H9 (cell line): Measurements from ENCODE around the gene ANXA3. TPM values are rescaled to one million over a fixed set of nuclear protein-coding genes. Genes with fewer than 3 reads are reported as not detected.
"Not testable (repeated sequence)": the region's sequence is repeated elsewhere in the genome, so short reads cannot be mapped to it uniquely, and the experiment has no call there.

Source experiments
- DNase-seq: peaks from one replicate; pipeline ENCODE4 v3.0.0-alpha.2; 2017
- H2AFZ ChIP-seq: one replicate; pipeline ENCODE4 v1.6.1; 2013; ENCODE audit warnings: mild to moderate bottlenecking, low read length, control low read depth, moderate library complexity
- H2AK5ac ChIP-seq: 2 replicates; pipeline ENCODE4 v1.6.1; 2013; ENCODE audit warnings: low read length, control low read depth, mixed read lengths; ENCODE audit not compliant: insufficient read length
- H2BK120ac ChIP-seq: one replicate; pipeline ENCODE4 v1.6.1; 2013; ENCODE audit warnings: low read depth, mild to moderate bottlenecking, low read length, control low read depth, inconsistent platforms; ENCODE audit not compliant: poor library complexity, severe bottlenecking
- H2BK12ac ChIP-seq: 2 replicates; pipeline ENCODE4 v1.6.1; 2013; ENCODE audit warnings: low read length, control low read depth, mixed read lengths, low read depth; ENCODE audit not compliant: insufficient read length
- H2BK15ac ChIP-seq: 2 replicates; pipeline ENCODE4 v1.6.1; 2013; ENCODE audit warnings: low read depth, low read length, control low read depth
- H2BK20ac ChIP-seq: one replicate; pipeline ENCODE4 v1.6.1; 2013; ENCODE audit warnings: low read depth, mild to moderate bottlenecking, low read length, control low read depth, inconsistent platforms; ENCODE audit not compliant: poor library complexity, severe bottlenecking
- H2BK5ac ChIP-seq: 2 replicates; pipeline ENCODE4 v1.6.1; 2013; ENCODE audit warnings: low read length, control low read depth, mixed read lengths; ENCODE audit not compliant: insufficient read length
- H3K14ac ChIP-seq: 2 replicates; pipeline ENCODE4 v1.6.1; 2013; ENCODE audit warnings: low read length, control low read depth; ENCODE audit not compliant: insufficient read depth
- H3K18ac ChIP-seq: 2 replicates; pipeline ENCODE4 v1.6.1; 2013; ENCODE audit warnings: low read depth, mild to moderate bottlenecking, mixed read lengths, low read length, control low read depth; ENCODE audit not compliant: insufficient read length
- H3K23ac ChIP-seq: 2 replicates; pipeline ENCODE4 v1.6.1; 2013; ENCODE audit warnings: low read length, control low read depth, mixed read lengths, low read depth; ENCODE audit not compliant: insufficient read length
- H3K23me2 ChIP-seq: 2 replicates; pipeline ENCODE4 v1.6.1; 2013; ENCODE audit warnings: low read depth, mild to moderate bottlenecking, mixed read lengths, low read length, control low read depth; ENCODE audit not compliant: insufficient read length, poor library complexity, severe bottlenecking
- H3K27ac ChIP-seq: 2 replicates; pipeline ENCODE4 v1.5.1; 2013; ENCODE audit warnings: low read length, control low read depth, mixed read lengths, low read depth; ENCODE audit not compliant: insufficient read length
- H3K27me3 ChIP-seq: 2 replicates; pipeline ENCODE4 v1.6.1; 2013; ENCODE audit warnings: low read length, control low read depth, inconsistent platforms; ENCODE audit not compliant: insufficient read depth
- H3K4ac ChIP-seq: 2 replicates; pipeline ENCODE4 v1.6.1; 2013; ENCODE audit warnings: low read depth, mild to moderate bottlenecking, control low read depth, inconsistent platforms, low read length, moderate library complexity
- H3K4me1 ChIP-seq: 2 replicates; pipeline ENCODE4 v1.6.1; 2013; ENCODE audit warnings: low read length, control low read depth, inconsistent platforms; ENCODE audit not compliant: insufficient read depth
- H3K4me2 ChIP-seq: 2 replicates; pipeline ENCODE4 v1.6.1; 2013; ENCODE audit warnings: low read length, control low read depth, mixed read lengths; ENCODE audit not compliant: insufficient read length, insufficient read depth
- H3K56ac ChIP-seq: 2 replicates; pipeline ENCODE4 v1.6.1; 2013; ENCODE audit warnings: low read depth, mild to moderate bottlenecking, mixed read lengths, low read length, control low read depth; ENCODE audit not compliant: insufficient read length
- H3K79me1 ChIP-seq: 2 replicates; pipeline ENCODE4 v1.6.1; 2013; ENCODE audit warnings: low read depth, mild to moderate bottlenecking, moderate library complexity, low read length, control low read depth, inconsistent platforms; ENCODE audit not compliant: insufficient read depth, poor library complexity, severe bottlenecking
- H3K79me2 ChIP-seq: 2 replicates; pipeline ENCODE4 v1.6.1; 2013; ENCODE audit warnings: low read length, control low read depth, inconsistent platforms; ENCODE audit not compliant: insufficient read depth
- H3K9ac ChIP-seq: 2 replicates; pipeline ENCODE4 v1.6.1; 2013; ENCODE audit warnings: low read length, control low read depth, mixed read lengths; ENCODE audit not compliant: insufficient read length; ENCODE audit errors: extremely low read depth
- H3K9me3 ChIP-seq: one replicate; pipeline ENCODE4 v1.6.1; 2013; ENCODE audit warnings: low read depth, low read length, inconsistent platforms; ENCODE audit not compliant: control insufficient read depth
- H3T11ph ChIP-seq: one replicate; pipeline ENCODE4 v1.6.1; 2013; ENCODE audit warnings: mild to moderate bottlenecking, low read length, control low read depth, inconsistent platforms
- H4K20me1 ChIP-seq: one replicate; pipeline ENCODE4 v1.6.1; 2013; ENCODE audit not compliant: control insufficient read depth, insufficient read length, insufficient read depth
- H4K5ac ChIP-seq: 2 replicates; pipeline ENCODE4 v1.6.1; 2013; ENCODE audit warnings: low read depth, mild to moderate bottlenecking, mixed read lengths, low read length, control low read depth; ENCODE audit not compliant: insufficient read length
- H4K8ac ChIP-seq: replicated peaks from 2 replicates; pipeline ENCODE4 v1.6.1; 2013; ENCODE audit warnings: low read length, control low read depth, mixed read lengths, low read depth; ENCODE audit not compliant: insufficient read length
- H4K91ac ChIP-seq: 2 replicates; pipeline ENCODE4 v1.6.1; 2013; ENCODE audit warnings: low read depth, mild to moderate bottlenecking, moderate library complexity, mixed read lengths, low read length, control low read depth; ENCODE audit not compliant: insufficient read length
- H3K27ac Mint-ChIP-seq, 3 experiments: 2 replicates in 2 of 3; 3 replicates in 1 of 3; pipeline ENCODE4 v1.8.0; 2020 to 2021; ENCODE audit warnings: mixed read lengths in 3 of 3, mild to moderate bottlenecking in 1 of 3, moderate library complexity in 1 of 3
- H3K27me3 Mint-ChIP-seq: 2 replicates; pipeline ENCODE4 v1.8.0; 2021; ENCODE audit warnings: low read depth, mild to moderate bottlenecking, moderate library complexity, mixed read lengths
- H3K36me3 Mint-ChIP-seq, 3 experiments: 2 replicates in 2 of 3; 3 replicates in 1 of 3; pipeline ENCODE4 v1.8.0; 2020 to 2021; ENCODE audit warnings: low read depth in 3 of 3, mixed read lengths in 3 of 3; ENCODE audit not compliant: insufficient read depth in 1 of 3
- H3K4me1 Mint-ChIP-seq, 2 experiments: 2 replicates each; pipeline ENCODE4 v1.8.0; 2020; ENCODE audit warnings: mixed read lengths in 2 of 2
- H3K4me3 Mint-ChIP-seq, 2 experiments: 2 replicates in 1 of 2; 3 replicates in 1 of 2; pipeline ENCODE4 v1.8.0; 2020 to 2021; ENCODE audit warnings: mild to moderate bottlenecking in 2 of 2, mixed read lengths in 2 of 2, moderate library complexity in 1 of 2
- H3K9me3 Mint-ChIP-seq, 2 experiments: 2 replicates in 1 of 2; 3 replicates in 1 of 2; pipeline ENCODE4 v1.8.0; 2020; ENCODE audit warnings: mild to moderate bottlenecking in 2 of 2, mixed read lengths in 2 of 2, moderate library complexity in 1 of 2
- CTCF ChIP-seq: fragments of 200-600 bp; sonication (generic); conservative IDR thresholded peaks from 3 replicates; pipeline ENCODE4 v1.8.0; 2021; ENCODE audit warnings: antibody characterized with exemption, mild to moderate bottlenecking
- WGBS: extraction: QIAGEN DNeasy Blood & Tissue Kit; methylation state at CpG from one replicate; pipeline ENCODE4 v1.1.7; 2013; ENCODE audit warnings: missing lambda C conversion rate, low lambda C conversion rate, mixed read lengths; ENCODE audit not compliant: insufficient read length; ENCODE audit errors: extremely low coverage; 5-methylcytosine and 5-hydroxymethylcytosine counted together
- total RNA-seq: library from RNA; stranded (reverse); gene quantifications from 2 replicates; pipeline ENCODE4 v1.2.1, GENCODE V29; 2021

The ANXA3 gene
- total RNA-seq, 1 experiment from 2014 or later = 20.6 TPM

GRCh38 chr4:78545275-78546246 is 6.0 kb upstream of the ANXA3 start:
- H3K4me2 ChIP-seq = no peak overlapping the region
- H2BK20ac ChIP-seq = no peak overlapping the region
- Mint-ChIP-seq H3K9me3 (peaks cover 6 to 12% of the 10 kb centered on the region in 2 experiments; a peak in 3 of 5 replicates), H3K4me3 (no peak overlapping the region), H3K36me3 (peaks cover 4 to 16% (median 5%) of the 10 kb centered on the region in 3 experiments; a peak in 6 of 7 replicates), H3K4me1 (peaks cover 13 to 17% of the 10 kb centered on the region in 2 experiments), H3K27me3 (peaks cover 14% of the 10 kb centered on the region), H3K27ac (no peak overlapping the region)
- H2BK12ac ChIP-seq = no peak overlapping the region
- H4K20me1 ChIP-seq = no peaks in the 10 kb centered on the region
- no CpG with 5 or more reads among the region's 5 CpGs for WGBS
- H2BK5ac ChIP-seq = no peak overlapping the region
- H3K56ac ChIP-seq = no peak overlapping the region
- no peak overlapping the region for H2AFZ ChIP-seq
- no peak overlapping the region for H3K23ac ChIP-seq
- no peak overlapping the region for H3K18ac ChIP-seq
- H3K27ac ChIP-seq = no peak overlapping the region
- H3K4ac ChIP-seq = no peak overlapping the region
- H2BK15ac ChIP-seq = no peak overlapping the region
- no peaks in the 10 kb centered on the region; the same call in 1 of the 2 replicates for H3K27me3 ChIP-seq
- no peaks in the 10 kb centered on the region for H3K23me2 ChIP-seq
- H4K91ac ChIP-seq = no peak overlapping the region
- DNase-seq = no peak
- no peak overlapping the region for H3K14ac ChIP-seq
- H3K4me1 ChIP-seq = no peaks in the 10 kb centered on the region
- no peak overlapping the region for H3T11ph ChIP-seq
- no peak overlapping the region for H3K9ac ChIP-seq
- H2BK120ac ChIP-seq = no peak overlapping the region
- H2AK5ac ChIP-seq = no peak overlapping the region
- no peak overlapping the region for H4K5ac ChIP-seq
- no peaks in the 10 kb centered on the region for H3K9me3 ChIP-seq
- TF ChIP-seq CTCF = no peak
- no peak overlapping the region for H4K8ac ChIP-seq
- no peaks in the 10 kb centered on the region for H3K79me2 ChIP-seq
- no peaks in the 10 kb centered on the region for H3K79me1 ChIP-seq

- H2AFZ ChIP-seq, H3K27ac ChIP-seq, H3K4ac ChIP-seq, H2BK12ac ChIP-seq, H4K5ac ChIP-seq, H3K23ac ChIP-seq, H3K9me3 ChIP-seq, H2BK5ac ChIP-seq, H3K23me2 ChIP-seq, H2BK120ac ChIP-seq, H2AK5ac ChIP-seq, H3K56ac ChIP-seq, H3K27ac Mint-ChIP-seq, H3K36me3 Mint-ChIP-seq, H3K79me2 ChIP-seq, H2BK15ac ChIP-seq, H3K4me2 ChIP-seq, DNase-seq, H2BK20ac ChIP-seq, H3K4me1 ChIP-seq, H4K91ac ChIP-seq, H3K27me3 ChIP-seq, H3K4me3 Mint-ChIP-seq, H3K18ac ChIP-seq, H3T11ph ChIP-seq, H4K8ac ChIP-seq, H3K14ac ChIP-seq, H4K20me1 ChIP-seq, H3K79me1 ChIP-seq, H3K9ac ChIP-seq: not testable (repeated sequence)
- WGBS = no CpG with 5 or more reads among the region's 28 CpGs
- Mint-ChIP-seq H3K27me3 (peaks cover 28% of the 10 kb centered on the region), H3K4me1 (peaks cover 29 to 32% of the 10 kb centered on the region in 2 experiments), H3K9me3 (peaks cover 6 to 12% of the 10 kb centered on the region in 2 experiments; a peak in 3 of 5 replicates)
Observed at GRCh38 chr4:78547899-78548298, 3.7 kb upstream of the ANXA3 start.
